ENCODE data around the gene AKAP12.

DNA sequence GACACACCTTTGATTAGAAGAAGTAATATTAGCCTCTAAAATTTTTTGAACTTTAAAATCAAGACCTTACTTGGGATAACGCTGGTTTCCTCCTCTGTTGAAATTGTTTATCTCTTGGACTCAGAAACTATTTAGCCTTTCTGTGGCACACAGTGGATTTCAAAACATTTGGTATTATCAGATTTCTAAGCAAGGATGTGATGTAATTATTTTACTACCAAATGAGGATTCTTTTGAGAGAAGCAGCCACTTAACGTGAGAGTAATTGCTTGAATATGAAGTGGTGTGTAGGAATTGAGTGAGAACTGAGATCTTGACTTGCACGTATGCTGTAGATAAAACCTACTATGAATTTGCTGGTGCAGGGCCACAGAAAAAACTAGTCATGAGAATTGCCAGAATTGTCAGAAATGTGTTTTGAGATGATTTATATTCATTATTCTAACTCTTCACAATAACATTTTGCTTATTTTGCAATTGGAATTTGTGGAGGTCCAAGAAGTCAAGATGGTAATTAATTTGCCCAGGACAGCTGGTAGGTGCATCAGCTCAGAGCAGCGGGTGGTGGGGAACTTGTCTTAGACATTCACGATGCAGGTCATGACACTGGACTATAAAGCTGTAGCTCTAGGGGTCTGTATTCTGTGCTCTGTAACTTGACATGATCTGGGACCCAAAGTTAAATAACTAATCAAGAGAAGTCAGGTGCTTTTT, 53.4 kb downstream of the AKAP12 start:
- TF ChIP-seq, protein P1, sequence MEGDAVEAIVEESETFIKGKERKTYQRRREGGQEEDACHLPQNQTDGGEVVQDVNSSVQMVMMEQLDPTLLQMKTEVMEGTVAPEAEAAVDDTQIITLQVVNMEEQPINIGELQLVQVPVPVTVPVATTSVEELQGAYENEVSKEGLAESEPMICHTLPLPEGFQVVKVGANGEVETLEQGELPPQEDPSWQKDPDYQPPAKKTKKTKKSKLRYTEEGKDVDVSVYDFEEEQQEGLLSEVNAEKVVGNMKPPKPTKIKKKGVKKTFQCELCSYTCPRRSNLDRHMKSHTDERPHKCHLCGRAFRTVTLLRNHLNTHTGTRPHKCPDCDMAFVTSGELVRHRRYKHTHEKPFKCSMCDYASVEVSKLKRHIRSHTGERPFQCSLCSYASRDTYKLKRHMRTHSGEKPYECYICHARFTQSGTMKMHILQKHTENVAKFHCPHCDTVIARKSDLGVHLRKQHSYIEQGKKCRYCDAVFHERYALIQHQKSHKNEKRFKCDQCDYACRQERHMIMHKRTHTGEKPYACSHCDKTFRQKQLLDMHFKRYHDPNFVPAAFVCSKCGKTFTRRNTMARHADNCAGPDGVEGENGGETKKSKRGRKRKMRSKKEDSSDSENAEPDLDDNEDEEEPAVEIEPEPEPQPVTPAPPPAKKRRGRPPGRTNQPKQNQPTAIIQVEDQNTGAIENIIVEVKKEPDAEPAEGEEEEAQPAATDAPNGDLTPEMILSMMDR (optimal IDR thresholded peaks at IDR 0.05 in 1 of 3, IDR thresholded peaks at IDR 0.05 in 1 of 3, conservative IDR thresholded peaks at IDR 0.05 in 1 of 3; ENCODE audit: extremely low read depth in 1 of 3, insufficient read depth in 2 of 3, low read length in 3 of 3), result no peak
- TF ChIP-seq EZH2 (IDR thresholded peaks at IDR 0.05; ENCODE audit: low read length), result no peak
